ENCODE results near the gene GPR37L1.

Gene GPR37L1

DNA sequence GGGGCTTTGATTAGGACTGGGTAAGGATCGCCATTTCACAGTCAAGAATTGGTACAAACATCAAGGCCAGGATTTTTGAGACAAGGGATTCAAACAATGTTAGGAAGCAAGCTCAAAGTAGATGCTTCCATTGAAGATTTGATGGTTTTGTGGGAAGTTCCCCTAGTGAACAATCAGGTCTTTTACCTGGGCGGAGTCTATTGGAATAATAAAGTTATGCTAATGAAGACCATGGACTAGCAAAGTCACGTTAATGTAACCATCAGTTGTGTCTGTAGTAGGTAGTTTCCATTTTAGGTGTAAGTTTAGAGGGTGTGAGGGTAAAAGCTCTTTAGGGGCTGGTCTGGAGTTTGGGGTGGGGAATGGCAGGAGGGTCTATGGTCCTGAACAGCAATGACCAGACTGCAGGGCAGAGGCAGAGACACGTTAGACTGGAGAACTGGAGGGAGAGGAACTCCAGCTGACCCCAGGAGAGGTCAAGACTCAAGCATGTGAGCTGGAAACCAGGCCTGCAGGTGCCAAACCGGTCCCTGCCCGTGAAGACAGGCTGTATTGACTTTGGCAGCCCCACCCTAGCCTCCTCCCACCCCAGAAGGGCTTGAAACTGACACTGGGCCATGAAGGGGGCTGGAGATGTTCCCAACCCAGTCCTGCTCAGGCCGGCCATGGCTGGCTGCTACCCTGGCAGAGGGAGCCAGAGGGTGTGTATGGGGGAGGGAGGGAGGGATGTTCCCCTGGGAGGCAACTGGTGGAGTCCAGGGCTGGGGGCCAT is 36.0 kb upstream of the GPR37L1 start:
- Histone ChIP-seq H3K9me2 (replicated peaks; ENCODE audit: insufficient read depth, low read length) (no peaks in the 10 kb centered on the region), H2AFZ (ENCODE audit: low read length) (no peak overlapping the region), H3K27me3 (replicated peaks; ENCODE audit: insufficient read depth, low read length) (no peaks in the 10 kb centered on the region), H3K36me3 (replicated peaks; ENCODE audit: insufficient read depth, low read length) (no peaks in the 10 kb centered on the region), H3K4me3 (ENCODE audit: low read length) (no peak overlapping the region), H3K4me2 (ENCODE audit: low read depth, low read length) (no peak overlapping the region), H3K27ac (ENCODE audit: low read length) (no peak overlapping the region), H3K9ac (ENCODE audit: low read length) (no peak overlapping the region), H3K9me3 (replicated peaks; ENCODE audit: insufficient read depth, low read length) (no peaks in the 10 kb centered on the region), H3K4me1 (ENCODE audit: low read length) (no peaks in the 10 kb centered on the region), H3K79me2 (ENCODE audit: low read length) (no peaks in the 10 kb centered on the region), H3F3A (ENCODE audit: insufficient read depth, low read length) (no peaks in the 10 kb centered on the region), H4K20me1 (ENCODE audit: insufficient read depth, low read length) (no peaks in the 10 kb centered on the region)
- no peak for DNase-seq
- TF ChIP-seq EZH2 (optimal IDR thresholded peaks at IDR 0.05; ENCODE audit: low read depth, low read length) = no peak
- TF ChIP-seq EZH2phosphoT487 (IDR thresholded peaks at IDR 0.05; ENCODE audit: low read length) = no peak
- TF ChIP-seq, protein P1, sequence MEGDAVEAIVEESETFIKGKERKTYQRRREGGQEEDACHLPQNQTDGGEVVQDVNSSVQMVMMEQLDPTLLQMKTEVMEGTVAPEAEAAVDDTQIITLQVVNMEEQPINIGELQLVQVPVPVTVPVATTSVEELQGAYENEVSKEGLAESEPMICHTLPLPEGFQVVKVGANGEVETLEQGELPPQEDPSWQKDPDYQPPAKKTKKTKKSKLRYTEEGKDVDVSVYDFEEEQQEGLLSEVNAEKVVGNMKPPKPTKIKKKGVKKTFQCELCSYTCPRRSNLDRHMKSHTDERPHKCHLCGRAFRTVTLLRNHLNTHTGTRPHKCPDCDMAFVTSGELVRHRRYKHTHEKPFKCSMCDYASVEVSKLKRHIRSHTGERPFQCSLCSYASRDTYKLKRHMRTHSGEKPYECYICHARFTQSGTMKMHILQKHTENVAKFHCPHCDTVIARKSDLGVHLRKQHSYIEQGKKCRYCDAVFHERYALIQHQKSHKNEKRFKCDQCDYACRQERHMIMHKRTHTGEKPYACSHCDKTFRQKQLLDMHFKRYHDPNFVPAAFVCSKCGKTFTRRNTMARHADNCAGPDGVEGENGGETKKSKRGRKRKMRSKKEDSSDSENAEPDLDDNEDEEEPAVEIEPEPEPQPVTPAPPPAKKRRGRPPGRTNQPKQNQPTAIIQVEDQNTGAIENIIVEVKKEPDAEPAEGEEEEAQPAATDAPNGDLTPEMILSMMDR (IDR thresholded peaks at IDR 0.05; ENCODE audit: low read length) = no peak

DNA sequence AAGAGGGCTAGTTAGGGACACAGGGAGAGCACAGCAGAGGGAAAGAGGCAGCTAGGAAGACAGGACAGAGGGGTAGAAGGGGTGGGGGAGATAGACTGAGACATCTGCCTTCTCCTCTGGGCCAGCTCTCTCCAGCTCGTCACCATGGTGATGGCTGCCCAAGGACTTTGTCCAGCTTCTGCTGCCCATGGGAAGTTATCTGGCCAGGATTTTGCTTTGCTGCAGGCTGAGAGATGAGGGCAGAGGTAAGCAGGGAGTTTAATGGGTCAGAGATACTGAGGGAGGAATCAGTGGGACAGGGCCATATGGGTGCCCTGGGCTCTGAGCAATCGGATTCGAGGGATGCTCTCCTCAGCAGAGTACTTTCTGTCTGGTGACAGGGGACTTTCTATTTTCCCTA is 34.5 kb upstream of the GPR37L1 start:
- Histone ChIP-seq H3K79me2 (ENCODE audit: low read length) (no peaks in the 10 kb centered on the region), H3K4me2 (ENCODE audit: low read depth, low read length) (no peak overlapping the region), H3K27ac (ENCODE audit: low read length) (no peak overlapping the region), H3K4me1 (ENCODE audit: low read length) (no peaks in the 10 kb centered on the region), H2AFZ (ENCODE audit: low read length) (no peak overlapping the region), H3K36me3 (replicated peaks; ENCODE audit: insufficient read depth, low read length) (no peaks in the 10 kb centered on the region), H3K27me3 (replicated peaks; ENCODE audit: insufficient read depth, low read length) (no peaks in the 10 kb centered on the region), H3K9ac (ENCODE audit: low read length) (no peak overlapping the region), H3K4me3 (ENCODE audit: low read length) (no peak overlapping the region), H3F3A (ENCODE audit: insufficient read depth, low read length) (no peaks in the 10 kb centered on the region), H3K9me2 (replicated peaks; ENCODE audit: insufficient read depth, low read length) (no peaks in the 10 kb centered on the region), H4K20me1 (ENCODE audit: insufficient read depth, low read length) (no peaks in the 10 kb centered on the region), H3K9me3 (replicated peaks; ENCODE audit: insufficient read depth, low read length) (no peaks in the 10 kb centered on the region)
- TF ChIP-seq, protein P1 (IDR thresholded peaks at IDR 0.05; ENCODE audit: low read length) = no peak
- TF ChIP-seq EZH2 (optimal IDR thresholded peaks at IDR 0.05; ENCODE audit: low read depth, low read length) = no peak
- no peak for TF ChIP-seq EZH2phosphoT487 (IDR thresholded peaks at IDR 0.05; ENCODE audit: low read length)
- no peak for DNase-seq

DNA sequence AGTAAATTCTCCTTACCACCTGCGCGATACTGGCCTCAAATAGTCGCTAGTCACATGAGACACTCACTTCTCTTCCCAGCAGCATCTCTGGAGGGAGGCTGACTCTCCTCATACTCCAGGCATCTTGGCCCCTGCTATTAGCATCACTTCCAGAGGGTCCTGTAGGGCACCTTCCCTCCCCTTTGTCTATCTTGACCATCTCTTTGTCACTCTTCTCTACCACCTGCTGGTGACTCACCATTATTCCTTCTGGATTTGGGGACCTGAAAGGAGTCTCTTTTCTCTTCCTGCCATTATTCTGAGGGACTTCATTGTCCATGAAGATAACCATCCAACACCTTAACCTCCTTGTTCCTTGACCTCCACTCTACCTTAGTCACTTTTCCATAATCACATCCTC is 31.7 kb upstream of the GPR37L1 start:
- H3F3A ChIP-seq (ENCODE audit: insufficient read depth, low read length) = no peaks in the 10 kb centered on the region
- H3K9ac ChIP-seq (ENCODE audit: low read length) = no peak overlapping the region
- no peaks in the 10 kb centered on the region for H3K4me1 ChIP-seq (ENCODE audit: low read length)
- H3K4me2 ChIP-seq (ENCODE audit: low read depth, low read length) = no peak overlapping the region
- H3K36me3 ChIP-seq (replicated peaks; ENCODE audit: insufficient read depth, low read length) = no peaks in the 10 kb centered on the region
- H3K27me3 ChIP-seq (replicated peaks; ENCODE audit: insufficient read depth, low read length) = no peaks in the 10 kb centered on the region
- no peaks in the 10 kb centered on the region for H3K9me3 ChIP-seq (replicated peaks; ENCODE audit: insufficient read depth, low read length)
- H3K27ac ChIP-seq (ENCODE audit: low read length) = no peak overlapping the region
- H3K9me2 ChIP-seq (replicated peaks; ENCODE audit: insufficient read depth, low read length) = no peaks in the 10 kb centered on the region
- H4K20me1 ChIP-seq (ENCODE audit: insufficient read depth, low read length) = no peaks in the 10 kb centered on the region
- no peaks in the 10 kb centered on the region for H3K79me2 ChIP-seq (ENCODE audit: low read length)
- H2AFZ ChIP-seq (ENCODE audit: low read length) = no peak overlapping the region
- TF ChIP-seq EZH2 (optimal IDR thresholded peaks at IDR 0.05; ENCODE audit: low read depth, low read length) (no peak), EZH2phosphoT487 (IDR thresholded peaks at IDR 0.05; ENCODE audit: low read length) (no peak)
- TF ChIP-seq, protein P1 (IDR thresholded peaks at IDR 0.05; ENCODE audit: low read length) = 0 out of 2 replicates have a peak, but pooled peaks have one; percentile 10
- H3K4me3 ChIP-seq (ENCODE audit: low read length) = no peak overlapping the region
- no peak for DNase-seq
